Stimulated activated naive CD8-positive, alpha-beta T cell treated with anti-CD3 and anti-CD28 coated beads, Interleukin-15, Interleukin-2, amounts not matched to agents 100 ng/mL and 50 ng/mL, for 24 hours (primary cell): ENCODE data around the gene TPRN.

Experiments used
- H3K27ac Mint-ChIP-seq: one replicate; pipeline ENCODE4 v1.8.0; 2021; ENCODE audit warnings: mild to moderate bottlenecking, mixed read lengths
- H3K27me3 Mint-ChIP-seq: one replicate; pipeline ENCODE4 v1.8.0; 2021; ENCODE audit warnings: mixed read lengths
- H3K36me3 Mint-ChIP-seq: one replicate; pipeline ENCODE4 v1.8.0; 2021; ENCODE audit warnings: low read depth, mixed read lengths
- H3K4me1 Mint-ChIP-seq: one replicate; pipeline ENCODE4 v1.8.0; 2021; ENCODE audit warnings: low read depth, mixed read lengths
- H3K4me3 Mint-ChIP-seq: one replicate; pipeline ENCODE4 v1.8.0; 2021; ENCODE audit warnings: mild to moderate bottlenecking, mixed read lengths
- H3K9me3 Mint-ChIP-seq: one replicate; pipeline ENCODE4 v1.8.0; 2021; ENCODE audit warnings: mixed read lengths

The TPRN gene

DNA sequence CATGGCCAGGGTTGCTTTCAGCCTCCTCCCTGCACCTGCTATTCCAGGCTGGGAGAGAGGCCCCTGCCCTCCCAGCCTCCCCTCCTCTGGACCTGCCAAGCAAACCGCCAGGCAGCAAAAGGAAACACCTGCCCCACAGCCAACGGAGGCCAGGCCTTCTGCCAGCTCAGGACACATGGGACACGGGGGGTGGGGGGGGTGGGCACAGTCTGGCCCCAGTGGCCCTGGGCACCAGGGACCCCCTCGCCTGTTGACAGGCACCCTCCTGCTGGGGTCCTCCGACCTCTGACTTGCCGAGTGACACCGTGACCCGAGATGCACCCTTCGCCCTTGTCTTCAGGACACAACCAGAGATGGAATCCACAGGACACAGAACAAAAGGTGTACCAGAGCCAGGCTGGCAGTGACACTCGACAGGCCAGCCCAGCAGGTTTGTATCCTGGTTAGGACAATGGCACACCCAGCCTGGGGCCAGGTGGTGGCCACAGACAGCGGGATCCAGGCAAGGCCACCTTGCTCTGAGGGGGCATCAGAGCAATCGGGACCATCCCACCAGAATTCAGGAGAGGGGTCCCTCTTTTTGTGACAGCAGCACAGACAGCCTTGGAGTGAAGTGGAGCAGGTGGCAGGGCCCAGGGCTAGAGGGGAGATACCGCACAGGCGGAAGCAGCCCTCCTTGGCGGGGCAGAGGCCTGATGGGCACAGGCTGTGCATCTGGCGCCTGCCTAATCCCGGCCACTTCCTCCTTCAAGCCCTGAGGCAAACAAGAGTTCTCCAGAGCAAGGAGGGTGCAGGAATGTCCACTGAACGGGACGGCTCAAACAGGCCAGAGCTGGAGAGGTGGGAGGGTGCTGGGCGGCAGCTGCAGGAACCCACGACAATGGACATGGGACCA lies 27.4 kb downstream of the TPRN start:
- no peaks in the 10 kb centered on the region for H3K9me3 Mint-ChIP-seq
- H3K27ac Mint-ChIP-seq, result no peak overlapping the region
- peaks cover 4% of the 10 kb centered on the region for H3K4me1 Mint-ChIP-seq

DNA sequence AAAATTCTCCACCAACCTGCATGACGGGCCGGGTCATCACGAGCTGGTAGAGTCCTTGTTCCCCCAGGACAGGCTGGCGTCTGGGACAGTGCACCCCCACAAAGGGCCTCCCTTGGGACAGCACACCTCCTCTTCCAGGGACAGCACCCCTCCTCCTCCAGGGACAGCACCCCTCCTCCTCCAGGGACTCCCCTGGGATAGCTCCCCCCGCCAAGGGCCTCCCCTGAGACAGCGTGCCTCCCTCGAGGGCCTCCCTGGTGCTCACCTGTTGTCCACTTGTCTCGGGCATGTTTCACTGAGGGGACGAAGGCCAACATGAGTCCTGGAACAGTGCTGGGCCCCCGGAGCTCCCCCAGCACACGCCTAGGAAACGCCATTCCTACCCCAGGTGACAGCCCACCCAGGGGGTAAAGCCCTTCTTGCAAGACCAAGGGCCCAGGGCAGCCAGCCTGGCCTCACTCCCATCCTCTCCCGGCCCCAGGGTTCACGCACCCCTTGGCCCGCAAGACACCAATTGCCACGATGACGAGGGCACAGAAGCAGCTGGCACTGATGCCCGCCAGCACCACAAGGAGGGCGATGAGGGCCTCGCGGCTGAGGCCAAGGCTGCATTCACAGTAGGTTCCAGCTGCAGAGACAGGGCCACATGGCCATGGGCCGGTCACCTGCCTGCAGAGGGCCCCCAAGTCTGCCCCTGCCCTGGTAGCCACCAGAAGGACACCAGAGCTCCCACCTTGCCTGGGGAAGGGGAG lies 29.2 kb downstream of the TPRN start:
- no peaks in the 10 kb centered on the region for H3K36me3 Mint-ChIP-seq
- H3K4me3 Mint-ChIP-seq, result no peak overlapping the region
- no peak overlapping the region for H3K27ac Mint-ChIP-seq
- H3K9me3 Mint-ChIP-seq, result no peaks in the 10 kb centered on the region
- peaks cover 4% of the 10 kb centered on the region for H3K4me1 Mint-ChIP-seq
- H3K27me3 Mint-ChIP-seq, result peaks cover 14% of the 10 kb centered on the region

More for the DNA sequence above, 27.4 kb downstream of the TPRN start:
- Mint-ChIP-seq H3K4me3 (no peak overlapping the region), H3K27me3 (peaks cover 9% of the 10 kb centered on the region), H3K36me3 (peaks cover 5% of the 10 kb centered on the region)

GRCh38 chr9:137170486-137171148 lies 29.9 kb downstream of the TPRN start:
- no peaks in the 10 kb centered on the region for H3K9me3 Mint-ChIP-seq
- H3K4me3 Mint-ChIP-seq, result no peak overlapping the region
- H3K27me3 Mint-ChIP-seq, result peaks cover 15% of the 10 kb centered on the region

GRCh38 chr9:137169896-137170358 lies 30.6 kb downstream of the TPRN start, which contains the start of gene LRRC26:
LRRC26 (minus strand) TSS chr9:137170051; CDS start chr9:137169943, 108 bp downstream.
- Mint-ChIP-seq H3K27me3 (peaks cover 15% of the 10 kb centered on the region), H3K36me3 (no peaks in the 10 kb centered on the region), H3K4me1 (peaks cover 4% of the 10 kb centered on the region), H3K27ac (no peak within 1 kb of the TSS), H3K9me3 (no peaks in the 10 kb centered on the region), H3K4me3 (no peak within 1 kb of the TSS)

More at GRCh38 chr9:137170486-137171148, 29.9 kb downstream of the TPRN start:
- H3K4me1 Mint-ChIP-seq, result peaks cover 4% of the 10 kb centered on the region
- H3K36me3 Mint-ChIP-seq, result no peaks in the 10 kb centered on the region
- H3K27ac Mint-ChIP-seq, result no peak overlapping the region

DNA sequence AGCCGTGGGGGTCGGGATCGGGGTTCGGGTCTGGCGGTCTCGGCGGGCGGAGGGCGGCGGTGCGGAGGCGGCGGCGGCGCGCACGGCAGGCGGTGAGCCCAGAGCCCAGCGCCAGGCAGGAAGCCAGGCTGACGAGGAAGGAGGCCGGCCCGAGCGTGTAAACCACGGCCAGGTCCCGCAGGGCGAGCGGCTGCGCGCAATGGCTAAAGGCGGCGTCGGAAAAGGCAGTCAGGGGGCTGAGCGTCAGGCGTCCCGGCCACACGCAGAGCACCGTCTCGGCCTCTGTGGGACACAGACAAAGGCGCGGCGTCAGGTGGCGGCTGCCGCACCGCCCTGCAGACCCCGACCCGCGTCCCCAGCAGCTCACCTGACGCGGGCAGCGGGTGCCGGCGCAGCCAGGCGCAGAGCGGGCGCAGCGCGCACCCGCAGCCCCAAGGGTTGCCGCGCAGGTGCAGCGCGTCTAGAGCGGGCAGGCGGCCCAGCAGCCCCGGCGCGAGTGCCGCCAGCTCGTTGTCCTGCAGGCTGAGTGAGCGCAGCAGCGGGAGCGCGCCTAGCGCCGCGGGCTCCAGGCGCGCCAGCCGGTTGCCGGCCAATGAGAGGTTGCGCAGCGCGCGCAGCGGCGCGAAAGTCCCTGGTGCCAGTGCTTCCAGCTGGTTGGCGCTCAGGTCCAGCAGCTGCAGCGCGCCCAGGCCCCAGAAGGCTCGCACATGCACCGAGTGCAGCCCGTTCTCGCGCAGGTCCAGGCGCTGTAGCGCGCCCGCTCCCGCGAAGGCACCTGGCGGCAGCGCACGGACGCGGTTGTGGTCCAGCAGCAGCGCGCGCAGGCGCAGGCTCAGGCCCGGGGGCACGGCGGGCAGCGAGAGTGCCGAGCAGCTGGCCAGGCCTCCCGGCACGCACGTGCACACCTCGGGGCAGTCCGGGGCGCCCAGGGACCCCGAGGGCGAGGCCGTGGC lies 31.4 kb downstream of the TPRN start:
- Mint-ChIP-seq H3K36me3 (no peaks in the 10 kb centered on the region), H3K4me3 (no peak overlapping the region), H3K4me1 (peaks cover 4% of the 10 kb centered on the region), H3K27ac (no peak overlapping the region), H3K27me3 (peaks cover 15% of the 10 kb centered on the region), H3K9me3 (no peaks in the 10 kb centered on the region)

DNA sequence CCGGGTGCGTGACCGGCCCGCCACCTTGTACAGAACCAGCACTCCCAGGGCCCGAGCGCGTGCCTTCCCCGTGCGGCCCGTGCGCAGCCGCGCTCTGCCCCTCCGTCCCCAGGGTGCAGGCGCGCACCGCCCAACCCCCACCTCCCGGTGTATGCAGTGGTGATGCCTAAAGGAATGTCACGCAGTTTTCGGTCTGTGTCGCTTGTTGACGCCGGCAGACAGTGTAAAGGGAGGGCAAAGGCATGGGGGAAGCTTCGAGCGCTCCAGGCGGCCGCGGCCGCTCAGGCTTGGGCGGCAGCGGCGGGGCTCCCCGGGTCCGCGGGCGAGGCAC lies 32.0 kb downstream of the TPRN start:
- Mint-ChIP-seq H3K4me3 (peak overlapping the region; percentile 17), H3K9me3 (no peaks in the 10 kb centered on the region), H3K4me1 (peaks cover 4% of the 10 kb centered on the region), H3K27ac (no peak overlapping the region), H3K36me3 (no peaks in the 10 kb centered on the region), H3K27me3 (peaks cover 16% of the 10 kb centered on the region)

GRCh38 chr9:137167747-137168572 lies 32.6 kb downstream of the TPRN start:
- Mint-ChIP-seq H3K27me3 (peaks cover 21% of the 10 kb centered on the region), H3K9me3 (no peaks in the 10 kb centered on the region), H3K27ac (no peak overlapping the region), H3K4me3 (no peak overlapping the region), H3K4me1 (peaks cover 4% of the 10 kb centered on the region), H3K36me3 (no peaks in the 10 kb centered on the region)

DNA sequence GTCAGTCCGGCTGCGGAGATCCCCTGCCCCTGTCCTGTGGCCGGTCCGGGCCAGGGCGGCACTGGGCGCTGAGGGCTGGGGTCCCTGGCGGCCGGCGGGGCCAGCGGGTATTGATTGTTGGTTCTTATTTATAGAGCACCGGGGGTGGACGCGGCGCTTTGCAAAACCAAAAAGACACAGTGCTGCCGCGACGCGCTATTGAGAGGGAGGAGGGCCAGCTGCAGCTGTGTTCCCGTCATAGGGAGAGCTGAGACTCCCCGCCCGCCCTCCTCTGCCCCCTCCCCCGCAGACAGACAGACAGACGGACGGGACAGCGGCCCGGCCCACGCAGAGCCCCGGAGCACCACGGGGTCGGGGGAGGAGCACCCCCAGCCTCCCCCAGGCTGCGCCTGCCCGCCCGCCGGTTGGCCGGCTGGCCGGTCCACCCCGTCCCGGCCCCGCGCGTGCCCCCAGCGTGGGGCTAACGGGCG lies 33.2 kb downstream of the TPRN start:
- Mint-ChIP-seq H3K36me3 (no peaks in the 10 kb centered on the region), H3K4me3 (no peak overlapping the region), H3K27ac (no peak overlapping the region), H3K27me3 (peaks cover 21% of the 10 kb centered on the region), H3K9me3 (no peaks in the 10 kb centered on the region), H3K4me1 (peaks cover 4% of the 10 kb centered on the region)

DNA sequence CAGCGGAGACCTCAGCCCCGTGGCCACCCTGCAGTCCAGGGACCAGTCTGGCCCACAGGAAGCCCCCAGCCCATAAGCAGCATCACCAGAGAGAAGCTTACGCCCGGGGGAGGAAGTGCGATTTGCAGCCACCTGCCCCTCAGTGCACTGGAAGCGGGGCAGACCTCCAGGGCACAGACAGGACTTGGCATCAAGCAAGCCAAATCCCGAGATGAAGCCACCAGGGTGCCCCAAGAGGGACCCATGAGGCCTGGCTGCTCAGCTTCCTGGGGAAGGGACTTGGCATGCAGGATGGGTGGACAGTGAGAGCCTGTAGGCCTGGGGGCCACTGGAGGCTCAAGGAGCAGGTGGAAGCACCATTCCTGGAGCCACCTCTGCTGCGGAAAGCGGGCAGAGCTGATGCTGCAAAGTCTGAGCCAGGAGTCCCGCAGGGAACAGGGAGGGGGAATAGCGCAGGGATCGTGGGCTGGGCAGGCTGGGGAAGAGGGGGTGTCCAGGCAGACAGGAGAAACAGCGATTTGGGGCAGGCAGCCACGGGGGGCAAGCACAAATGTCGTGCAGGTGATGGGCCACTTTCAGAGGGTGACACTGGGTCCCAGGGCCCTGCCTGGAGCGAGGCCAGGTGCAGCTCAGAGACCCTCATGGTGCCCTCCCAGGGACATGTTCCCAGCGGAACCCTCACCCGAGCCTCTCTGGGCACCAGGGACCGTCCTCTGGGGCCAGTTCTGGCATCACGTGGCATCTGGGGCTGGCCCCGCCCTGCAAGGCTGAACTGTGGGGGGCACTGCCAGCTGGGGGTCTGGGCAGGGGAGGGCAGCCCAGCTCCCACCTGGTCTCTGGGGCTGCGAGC lies 33.9 kb downstream of the TPRN start:
- no peaks in the 10 kb centered on the region for H3K36me3 Mint-ChIP-seq

GRCh38 chr9:137165250-137165836 lies 35.2 kb downstream of the TPRN start:
- no peaks in the 10 kb centered on the region for H3K9me3 Mint-ChIP-seq
- peaks cover 22% of the 10 kb centered on the region for H3K27me3 Mint-ChIP-seq
- H3K36me3 Mint-ChIP-seq, result no peaks in the 10 kb centered on the region
- H3K27ac Mint-ChIP-seq, result no peak overlapping the region
- peaks cover 4% of the 10 kb centered on the region for H3K4me1 Mint-ChIP-seq
- no peak overlapping the region for H3K4me3 Mint-ChIP-seq

More for the DNA sequence above, 33.9 kb downstream of the TPRN start:
- peaks cover 24% of the 10 kb centered on the region for H3K27me3 Mint-ChIP-seq
- no peaks in the 10 kb centered on the region for H3K9me3 Mint-ChIP-seq
- peaks cover 4% of the 10 kb centered on the region for H3K4me1 Mint-ChIP-seq
- H3K27ac Mint-ChIP-seq, result no peak overlapping the region
- no peak overlapping the region for H3K4me3 Mint-ChIP-seq

GRCh38 chr9:137164370-137165249 lies 35.9 kb downstream of the TPRN start:
- Mint-ChIP-seq H3K4me3 (no peak overlapping the region), H3K36me3 (no peaks in the 10 kb centered on the region), H3K27me3 (peaks cover 23% of the 10 kb centered on the region), H3K27ac (no peak overlapping the region), H3K4me1 (peaks cover 4% of the 10 kb centered on the region), H3K9me3 (no peaks in the 10 kb centered on the region)
